Stimulated activated CD4-positive, alpha-beta T cell treated with anti-CD3 and anti-CD28 coated beads, Interleukin-1b, Interleukin-23, amount 100 ng/mL, for 4 hours (primary cell): ENCODE data around the gene PEX5.
A peak's percentile ranks its signal among the peaks of the same experiment; 100 is the strongest.
"Not testable (repeated sequence)": the region's sequence is repeated elsewhere in the genome, so short reads cannot be mapped to it uniquely, and the experiment has no call there.

Experiments
- DNase-seq, 2 donors: peaks; one replicate each; pipeline ENCODE4 v3.0.0-alpha.2; 2020; ENCODE audit warnings: low read depth in 2 of 2

PEX5 gene

DNA sequence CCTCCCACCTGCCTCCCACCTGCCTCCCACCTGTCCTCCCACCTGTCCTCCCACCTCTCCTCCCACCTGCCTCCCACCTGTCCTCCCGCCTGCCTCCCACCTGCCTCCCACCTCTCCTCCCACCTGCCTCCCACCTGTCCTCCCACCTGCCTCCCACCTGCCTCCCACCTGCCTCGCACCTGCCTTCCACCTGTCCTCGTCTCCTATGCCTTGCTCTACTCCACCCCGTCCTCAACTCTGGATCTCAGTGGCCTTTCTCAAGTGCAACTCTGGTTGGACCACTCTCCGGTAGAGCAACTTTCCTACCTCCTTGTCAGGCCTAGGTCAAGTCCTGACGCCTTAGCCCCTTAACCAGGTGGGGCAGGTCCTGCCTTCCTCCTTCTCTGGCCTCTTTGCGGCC, 29.3 kb upstream of the PEX5 start:
- no peak for DNase-seq

DNA sequence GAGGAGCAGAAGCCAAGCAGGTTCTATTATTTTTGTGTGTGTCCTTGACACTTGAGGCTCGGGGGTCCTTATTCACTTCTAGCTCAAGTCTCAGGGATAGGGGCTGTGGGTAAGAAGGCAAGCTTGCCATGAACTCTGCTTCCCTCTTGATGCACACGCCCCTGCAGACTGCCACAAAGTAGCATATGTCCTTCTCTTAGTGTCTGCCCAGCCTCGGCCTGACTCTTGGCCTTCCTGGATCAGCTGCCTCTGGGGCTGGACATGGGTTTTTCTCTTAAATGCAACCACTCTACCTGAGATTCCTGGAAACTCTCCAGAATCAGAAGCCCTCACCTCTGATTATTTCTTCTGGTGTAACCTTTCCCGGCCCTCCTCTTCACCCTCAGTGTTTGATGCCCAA, 28.2 kb upstream of the PEX5 start:
- DNase-seq: no peak

DNA sequence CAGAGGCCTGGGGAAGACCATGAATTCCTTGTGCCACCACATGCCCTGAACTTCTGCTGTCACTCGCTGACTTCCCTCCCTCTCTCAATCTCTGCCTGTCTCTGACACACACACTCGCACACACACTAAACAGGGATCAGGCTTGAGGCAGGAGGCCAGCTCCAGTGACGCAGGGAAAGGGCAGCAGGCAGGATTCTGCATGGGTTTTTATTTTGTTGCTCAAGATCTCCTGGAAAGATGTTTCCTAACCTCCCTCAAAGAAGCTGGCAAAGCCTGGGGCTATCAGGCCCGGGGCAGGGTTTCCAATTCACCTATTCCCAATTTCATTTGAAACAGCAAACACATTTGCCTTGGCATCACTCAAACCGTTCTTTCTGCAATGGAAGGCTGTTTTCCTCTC, 27.7 kb upstream of the PEX5 start:
- DNase-seq: no peak

DNA sequence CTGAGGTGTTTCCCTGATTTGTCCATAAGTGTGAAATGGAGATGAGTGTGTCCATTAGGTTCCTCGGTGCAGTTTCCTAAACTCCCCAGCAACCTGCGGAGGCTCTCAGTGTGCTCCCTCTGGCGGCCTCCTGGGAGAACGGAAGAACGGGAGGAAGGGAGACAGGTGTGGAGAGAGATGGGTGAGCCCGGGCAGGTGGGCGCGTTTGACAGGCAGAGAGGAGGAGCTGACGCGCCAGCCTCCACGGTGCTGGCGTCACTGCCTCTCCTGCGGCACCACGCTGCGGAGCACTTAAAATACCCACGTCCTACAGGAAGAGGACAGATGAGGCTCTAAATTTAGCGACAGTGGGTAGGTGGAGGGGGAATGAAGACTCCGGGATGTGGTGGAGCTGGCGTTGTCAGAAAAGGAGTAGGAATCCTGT, 26.8 kb upstream of the PEX5 start:
- DNase-seq: peak; percentile 11 to 12

DNA sequence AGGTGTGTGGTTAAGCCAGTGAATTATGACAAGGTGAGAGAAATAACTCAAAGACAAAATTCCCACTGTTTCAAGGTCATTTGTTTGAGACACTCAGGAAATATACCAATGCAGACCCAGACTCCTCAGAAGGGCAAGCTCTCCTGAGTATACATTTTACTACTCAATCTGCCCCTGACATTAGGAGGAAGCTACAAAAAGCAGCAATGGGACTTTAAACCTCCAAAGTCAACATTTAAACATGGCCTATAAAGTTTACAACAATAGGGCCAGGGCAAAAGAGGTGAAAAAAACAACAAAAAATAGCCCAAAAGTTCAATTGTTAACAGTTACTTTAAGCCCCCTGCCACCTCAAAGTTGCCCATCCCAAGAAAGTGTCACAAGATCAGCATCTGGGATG, 19.5 kb upstream of the PEX5 start:
- no peak for DNase-seq

DNA sequence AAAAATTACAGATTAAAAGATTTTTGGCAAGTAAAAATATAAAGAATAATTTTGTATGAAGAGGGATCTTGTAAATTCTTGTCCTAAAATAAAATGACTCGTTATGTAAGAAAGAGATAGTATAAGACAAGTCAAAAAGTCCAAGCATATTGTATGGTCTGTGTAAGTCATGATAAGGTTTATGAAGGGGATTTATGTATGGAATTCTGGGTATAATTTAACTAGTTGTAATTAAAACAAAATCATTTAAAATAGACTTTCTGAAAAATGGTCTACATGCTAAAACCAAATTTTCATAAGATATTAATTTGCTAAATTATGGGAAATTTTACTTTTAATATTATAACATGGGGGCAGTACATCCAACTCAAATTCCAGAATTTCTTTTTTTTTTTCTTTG, 17.6 kb upstream of the PEX5 start:
- DNase-seq: no peak

DNA sequence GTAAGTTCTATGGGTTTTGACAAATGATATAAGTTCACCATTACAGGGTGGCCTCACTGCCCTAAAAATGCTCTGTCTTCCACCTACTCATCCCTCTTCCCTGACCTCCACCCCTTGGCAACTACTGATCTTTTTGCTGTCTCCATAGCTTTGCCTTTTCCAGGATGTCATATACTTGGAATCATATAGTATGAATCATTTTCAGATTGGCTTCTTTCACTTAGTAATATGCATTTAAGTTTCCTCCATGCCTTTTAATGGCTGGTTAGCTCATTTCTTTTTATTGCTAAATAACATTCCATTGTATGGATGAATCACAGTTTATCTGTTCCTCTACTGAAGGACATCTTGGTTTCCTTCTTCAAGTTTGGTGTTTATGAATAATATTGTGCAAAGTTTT, 14.0 kb upstream of the PEX5 start:
- DNase-seq: no peak

DNA sequence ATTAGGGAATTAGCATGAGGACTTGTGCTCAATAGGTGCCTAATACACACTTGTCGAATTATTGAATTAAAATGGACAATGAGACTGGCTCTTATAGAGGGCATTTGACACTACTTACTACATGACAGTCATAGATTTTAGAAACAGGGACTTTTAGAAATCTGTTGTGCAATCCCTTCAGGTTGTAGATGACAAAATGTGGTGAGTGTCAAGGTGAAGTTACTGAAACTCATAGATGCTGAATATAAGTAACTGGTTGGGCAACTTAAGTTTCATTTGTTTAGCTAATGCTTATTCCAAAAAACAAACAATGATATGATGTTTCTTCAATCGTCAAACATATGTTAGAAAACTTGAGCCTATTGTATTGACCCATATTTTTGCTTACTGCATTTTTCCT, 12.9 kb upstream of the PEX5 start:
- DNase-seq: no peak

DNA sequence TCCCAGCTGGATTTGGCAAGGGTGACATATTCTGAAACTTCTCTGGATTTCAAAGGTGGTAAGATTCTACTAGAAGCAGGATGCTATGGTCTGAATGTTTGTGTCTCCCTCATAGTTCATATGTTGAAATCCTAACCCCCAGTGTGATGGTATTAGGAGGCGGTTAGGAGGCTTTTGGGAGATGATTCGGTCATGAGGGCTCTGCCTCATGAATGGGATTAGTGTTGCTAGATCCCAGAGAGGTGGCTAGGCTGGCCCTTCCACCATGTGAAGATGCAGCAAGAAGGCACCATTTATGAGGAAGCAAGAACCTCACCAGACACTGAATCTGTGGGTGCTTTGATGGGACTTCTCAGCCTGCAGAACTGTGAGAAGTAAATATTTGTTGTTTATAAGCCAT, 11.0 kb upstream of the PEX5 start:
- DNase-seq: no peak

DNA sequence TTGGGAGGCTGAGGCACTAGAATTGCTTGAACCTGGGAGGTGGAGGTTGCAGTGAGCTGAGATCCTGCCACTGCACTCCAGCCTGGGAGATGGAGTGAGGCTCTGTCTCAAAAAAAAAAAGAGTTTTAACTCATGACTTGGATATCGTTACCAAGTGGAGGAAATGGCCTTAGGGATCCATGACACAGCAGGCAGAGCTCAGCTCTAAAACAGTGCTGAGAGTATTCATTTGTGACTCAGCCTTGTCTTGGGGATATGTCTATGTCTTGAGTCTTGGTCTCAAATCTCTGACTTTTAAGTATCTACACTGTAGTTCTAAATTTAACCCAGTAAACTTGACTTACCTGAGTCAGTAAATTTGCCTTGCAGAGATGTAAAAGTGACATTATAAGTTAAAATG, 8.8 kb upstream of the PEX5 start:
- DNase-seq: no peak

DNA sequence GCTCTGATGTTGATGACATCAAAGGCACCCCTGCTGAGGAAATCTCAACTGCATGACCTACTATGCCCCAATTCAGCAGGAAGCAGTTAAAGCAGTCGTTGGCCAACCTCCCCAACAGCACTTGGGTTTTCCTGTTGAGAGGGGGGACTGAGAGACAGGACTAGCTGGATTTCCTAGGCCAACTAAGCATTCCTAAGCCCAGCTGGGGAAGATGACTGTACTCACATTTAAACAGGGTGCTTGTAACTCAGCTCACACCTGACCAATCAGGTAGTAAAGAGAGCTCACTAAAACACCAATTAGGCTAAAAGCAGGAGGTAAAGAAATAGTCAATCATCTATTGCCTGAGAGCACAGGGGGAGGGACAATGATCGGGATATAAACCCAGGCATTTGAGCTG, 3.4 kb upstream of the PEX5 start:
- not testable (repeated sequence) for DNase-seq

DNA sequence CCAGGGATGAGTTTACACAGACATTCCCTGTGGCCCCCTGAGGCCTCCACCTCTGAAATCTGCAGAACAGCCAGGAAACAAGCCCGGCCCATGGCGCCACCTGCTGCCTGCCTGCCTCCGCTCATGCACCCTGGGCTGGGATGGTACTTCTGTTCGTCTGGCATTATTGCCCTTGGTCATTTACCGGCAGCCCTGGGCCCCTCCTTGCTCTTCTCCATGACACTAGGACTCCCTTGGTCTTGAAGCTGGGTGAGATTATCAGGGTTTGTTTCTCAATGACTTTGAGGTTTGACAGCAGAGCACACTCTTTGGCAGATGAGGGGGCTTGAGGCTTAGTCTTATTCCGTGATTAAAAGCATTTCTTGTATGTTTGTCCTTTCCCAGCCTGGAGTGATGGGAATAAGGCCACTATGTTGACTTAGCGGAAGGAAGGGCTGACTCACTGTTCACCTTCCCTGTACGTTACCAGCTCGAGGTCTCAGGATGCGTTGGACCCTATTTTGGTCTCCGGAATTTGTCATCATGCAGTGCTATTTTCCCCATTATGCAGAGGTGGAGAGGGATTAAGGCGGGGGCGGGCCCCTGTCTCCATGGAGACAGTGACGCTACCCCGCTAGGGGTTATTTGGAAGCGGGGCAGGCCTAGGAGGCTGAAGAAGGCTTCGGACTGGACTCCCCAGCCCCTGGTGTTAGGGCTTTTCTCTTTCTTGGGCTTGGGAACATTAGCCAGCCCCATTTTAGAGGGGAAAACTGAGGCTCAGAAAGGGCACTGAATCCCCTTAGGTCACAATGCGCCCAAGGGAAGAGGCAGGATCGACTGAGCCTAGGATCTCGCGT, 706 bp upstream of the PEX5 start:
- peak; percentile 42 to 53 for DNase-seq

DNA sequence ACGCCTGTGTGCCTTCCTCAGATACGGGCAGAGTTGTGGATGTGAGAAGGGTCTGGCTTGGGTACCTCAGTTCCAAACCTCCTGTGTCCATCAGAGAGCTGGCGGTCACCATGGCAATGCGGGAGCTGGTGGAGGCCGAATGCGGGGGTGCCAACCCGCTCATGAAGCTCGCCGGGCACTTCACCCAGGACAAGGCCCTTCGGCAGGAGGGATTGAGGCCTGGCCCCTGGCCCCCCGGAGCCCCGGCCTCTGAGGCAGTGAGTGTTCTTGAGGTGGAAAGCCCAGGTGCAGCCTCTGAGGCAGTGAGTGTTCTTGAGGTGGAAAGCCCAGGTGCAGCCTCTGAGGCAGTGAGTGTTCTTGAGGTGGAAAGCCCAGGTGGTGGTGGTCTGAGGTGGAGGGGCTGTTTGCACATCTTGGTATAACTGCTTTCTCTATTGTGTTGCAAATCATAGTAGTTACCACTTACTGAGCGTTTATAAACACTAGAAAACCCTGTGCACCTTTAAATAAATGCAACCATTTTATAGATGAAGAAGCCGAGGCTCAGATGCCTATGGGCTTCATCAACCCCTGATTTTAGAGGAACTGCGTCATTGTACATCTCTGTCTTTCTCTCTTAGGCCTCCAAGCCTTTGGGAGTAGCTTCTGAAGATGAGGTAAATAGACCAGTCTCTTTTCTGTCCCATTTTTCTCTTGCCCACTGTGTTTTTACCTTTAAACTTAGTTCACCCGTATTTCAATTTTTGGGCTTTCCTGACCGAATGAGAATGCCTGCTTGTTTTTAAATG, 976 bp downstream of the PEX5 start:
- peak in 1 of 2 donors; percentile 11 for DNase-seq

DNA sequence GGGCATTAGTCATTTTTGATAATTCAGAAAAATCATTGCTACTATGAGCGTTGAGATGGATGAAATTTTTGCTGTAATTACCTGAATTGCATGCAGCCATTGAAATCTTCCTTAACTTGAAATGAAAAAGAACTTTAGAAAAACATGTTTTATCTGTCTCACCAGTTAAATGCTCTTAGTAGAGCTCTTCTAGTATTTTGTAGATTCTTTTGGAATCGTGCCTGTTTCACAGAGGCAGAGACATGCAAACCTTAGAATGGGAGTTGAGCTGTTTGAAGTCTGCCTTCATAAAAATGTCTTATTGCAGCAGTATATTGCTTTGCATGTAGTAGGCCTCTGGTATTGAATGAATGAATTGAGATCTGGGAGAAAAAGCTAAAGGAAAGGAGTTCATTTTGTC, 4.2 kb downstream of the PEX5 start:
- DNase-seq: no peak

DNA sequence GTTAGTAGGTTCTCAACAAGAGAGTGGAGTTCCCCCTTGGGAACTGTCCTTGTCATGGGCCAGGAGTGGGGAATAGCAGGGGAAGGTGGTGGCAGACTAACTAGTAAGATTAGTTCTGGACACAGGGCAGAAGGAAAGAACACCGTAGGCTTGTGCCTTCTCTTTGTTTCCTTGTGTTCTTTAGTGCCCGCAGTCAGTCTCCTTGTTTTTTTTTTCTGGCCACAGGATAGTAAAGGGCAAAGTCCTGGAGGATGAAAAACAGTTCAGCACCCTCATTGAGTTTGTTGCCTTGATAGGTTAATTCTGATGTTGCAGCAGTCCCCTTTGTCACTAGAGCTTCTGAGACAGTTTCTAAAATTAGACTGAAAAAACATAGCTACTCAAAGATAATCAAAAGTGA, 8.4 kb downstream of the PEX5 start:
- DNase-seq: no peak

DNA sequence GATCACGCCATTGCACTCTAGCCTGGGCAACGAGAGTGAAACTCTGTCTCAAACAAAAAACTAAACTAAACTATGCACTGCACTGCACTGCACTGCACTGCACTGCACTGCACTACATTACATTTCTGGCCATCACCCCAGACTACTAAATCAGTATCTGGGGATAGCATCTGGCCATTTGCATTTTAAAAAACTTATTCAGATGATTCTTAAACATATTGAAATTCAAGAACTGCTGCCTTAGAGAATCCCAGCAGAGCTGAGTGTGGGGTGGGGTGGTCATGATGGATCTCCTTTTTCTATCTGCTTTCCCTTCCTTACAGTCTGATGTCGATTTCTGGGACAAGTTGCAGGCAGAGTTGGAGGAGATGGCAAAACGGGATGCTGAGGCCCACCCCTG, 13.6 kb downstream of the PEX5 start:
- DNase-seq: no peak

DNA sequence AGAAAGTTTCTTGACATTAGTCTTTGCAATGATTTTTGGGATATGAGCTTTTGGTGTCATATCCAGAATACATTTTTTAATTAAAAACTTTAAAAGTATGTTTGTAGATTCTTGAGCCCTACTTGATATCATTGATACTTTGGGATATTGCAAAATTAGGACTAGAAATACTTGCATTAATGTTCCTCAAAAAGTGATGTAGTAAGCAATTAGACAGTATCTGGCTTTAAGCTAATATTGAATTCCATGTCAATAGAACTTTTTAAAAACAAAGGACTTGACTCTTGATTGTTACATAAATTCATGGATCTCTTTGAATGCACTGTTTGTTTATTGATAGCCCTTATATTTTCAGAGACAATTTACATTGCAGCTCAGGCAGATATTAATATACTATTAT, 15.6 kb downstream of the PEX5 start:
- DNase-seq: no peak

DNA sequence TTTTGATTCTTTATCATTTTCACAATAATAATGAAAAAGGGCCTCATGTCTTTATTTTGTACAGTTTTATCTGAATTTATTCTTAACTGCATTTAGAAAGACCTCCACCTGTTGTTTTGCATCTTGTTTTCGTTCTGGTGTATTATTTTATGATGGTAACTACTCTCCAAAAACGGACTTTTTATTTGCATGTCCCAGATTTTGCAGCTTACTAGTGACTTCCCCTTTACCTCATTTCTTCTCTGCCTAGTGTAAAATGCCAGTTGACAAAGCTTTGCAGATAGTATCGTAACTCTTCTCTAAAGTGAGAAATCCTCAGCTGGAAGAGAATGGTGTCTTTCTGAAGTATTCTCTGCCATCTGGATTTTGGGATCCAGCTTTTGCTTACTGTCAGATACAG, 17.2 kb downstream of the PEX5 start:
- no peak for DNase-seq

DNA sequence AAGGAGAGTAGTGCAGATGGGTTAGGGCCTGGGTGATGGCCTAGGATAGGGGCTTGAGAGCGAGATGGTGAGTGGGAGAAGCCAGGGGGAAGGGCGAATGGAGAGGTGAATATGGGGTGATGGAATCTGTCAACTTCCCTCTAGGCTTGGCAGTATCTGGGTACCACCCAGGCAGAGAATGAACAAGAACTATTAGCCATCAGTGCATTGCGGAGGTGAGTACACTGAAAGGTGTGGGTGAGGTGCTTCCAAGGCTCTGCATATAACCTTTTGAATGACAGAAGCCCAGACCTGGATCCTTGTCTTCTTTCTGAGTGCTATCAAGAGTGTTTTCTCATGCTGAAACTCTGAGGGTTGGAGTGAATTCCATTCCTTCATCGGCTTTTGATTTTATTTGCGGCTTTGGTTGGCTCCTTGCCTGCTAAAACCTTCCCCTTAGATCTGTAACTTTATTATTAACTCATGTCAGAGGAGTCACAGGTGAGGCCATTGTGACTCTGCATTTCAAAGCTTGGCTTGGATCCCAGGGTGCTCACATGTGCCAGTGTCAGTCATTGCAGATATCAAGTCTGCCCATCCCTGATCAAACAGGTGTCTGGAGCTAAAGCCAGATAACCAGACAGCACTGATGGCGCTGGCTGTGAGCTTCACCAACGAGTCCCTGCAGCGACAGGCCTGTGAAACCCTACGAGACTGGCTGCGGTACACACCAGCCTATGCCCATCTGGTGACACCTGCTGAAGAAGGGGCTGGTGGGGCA, 18.6 kb downstream of the PEX5 start:
- no peak for DNase-seq

DNA sequence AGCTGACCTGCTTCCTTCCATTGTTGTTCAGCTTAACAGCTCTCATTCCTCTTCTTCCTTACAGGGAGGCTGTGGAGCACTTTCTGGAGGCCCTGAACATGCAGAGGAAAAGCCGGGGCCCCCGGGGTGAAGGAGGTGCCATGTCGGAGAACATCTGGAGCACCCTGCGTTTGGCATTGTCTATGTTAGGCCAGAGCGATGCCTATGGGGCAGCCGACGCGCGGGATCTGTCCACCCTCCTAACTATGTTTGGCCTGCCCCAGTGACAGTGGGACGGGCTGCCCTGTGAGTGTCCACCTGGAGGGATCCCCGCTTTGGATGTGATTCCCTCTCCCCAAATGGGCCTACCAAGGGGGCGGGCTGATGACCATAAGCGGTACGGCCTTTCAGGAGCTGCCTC, 20.5 kb downstream of the PEX5 start:
- no peak for DNase-seq

DNA sequence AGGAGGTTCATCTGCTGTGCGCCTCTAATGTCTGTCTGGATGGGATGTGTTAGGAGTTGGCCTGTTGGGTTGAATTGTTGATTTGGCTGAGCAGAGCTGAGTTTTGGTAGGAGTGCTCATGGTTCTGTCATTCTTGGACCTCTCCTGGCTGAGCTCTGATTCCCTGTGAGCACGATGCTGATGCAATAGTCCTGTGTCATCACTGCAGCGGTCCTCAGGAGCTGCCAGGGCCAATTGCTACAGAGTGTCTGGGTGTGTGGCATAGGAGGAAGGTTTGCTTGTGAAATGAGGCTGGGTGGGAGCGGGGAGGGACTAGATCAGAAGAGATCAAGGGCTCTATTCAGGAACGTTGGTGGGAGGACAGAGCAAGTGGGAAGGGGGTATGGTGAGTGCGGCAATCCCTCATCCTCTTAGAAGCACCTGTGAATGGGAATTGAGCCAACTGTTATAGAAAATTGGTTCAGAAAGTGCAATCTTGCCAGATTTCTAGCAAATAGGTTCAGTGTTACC, 21.2 kb downstream of the PEX5 start:
- DNase-seq: no peak

DNA sequence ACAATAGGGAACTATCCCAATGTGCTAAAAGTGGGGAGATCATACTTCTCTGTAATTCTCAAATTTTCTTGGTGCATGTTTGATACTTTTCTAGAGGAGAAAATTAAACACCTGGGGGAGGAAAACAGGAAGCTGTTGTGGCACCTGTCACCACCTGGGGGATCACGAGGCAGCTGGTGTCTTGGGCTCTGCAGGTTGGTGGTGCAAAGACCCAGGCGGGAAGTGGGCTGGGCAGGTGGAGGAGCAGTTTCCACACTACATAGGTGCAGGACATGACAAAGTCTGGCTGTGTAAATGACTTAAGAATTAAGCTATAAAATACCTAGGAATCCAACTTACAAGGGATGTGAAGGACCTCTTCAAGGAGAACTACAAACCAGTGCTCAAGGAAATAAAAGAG, 23.2 kb downstream of the PEX5 start:
- DNase-seq: no peak
